Stimulated activated CD4-positive, alpha-beta T cell treated with anti-CD3 and anti-CD28 coated beads, Interleukin-4, amount 100 ng/mL, for 48 hours (primary cell): Measurements from ENCODE around the gene SAFB2.

Source experiments
- DNase-seq, 2 donors: peaks; one replicate each; pipeline ENCODE4 v3.0.0-alpha.2; 2020; ENCODE audit warnings: low read depth in 2 of 2

SAFB2 gene

GRCh38 chr19:5607318-5608275 is 15.0 kb downstream of the SAFB2 start:
- DNase-seq = no peak

GRCh38 chr19:5605362-5605761 is 17.2 kb downstream of the SAFB2 start:
- no peak for DNase-seq

- DNase-seq = no peak
These were observed 18.9 kb downstream of the SAFB2 start for GRCh38 chr19:5603626-5604025.

- no peak for DNase-seq
These were observed 21.8 kb downstream of the SAFB2 start for GRCh38 chr19:5600797-5601196.

GRCh38 chr19:5595745-5596144 is 26.8 kb downstream of the SAFB2 start:
- DNase-seq = no peak

- no peak for DNase-seq
These were observed 27.4 kb downstream of the SAFB2 start for GRCh38 chr19:5595129-5595528.

GRCh38 chr19:5594521-5594950 is 28.0 kb downstream of the SAFB2 start:
- no peak for DNase-seq

- DNase-seq = no peak
These were observed 29.0 kb downstream of the SAFB2 start for GRCh38 chr19:5593343-5594255.

GRCh38 chr19:5592531-5593342 is 29.8 kb downstream of the SAFB2 start:
- no peak for DNase-seq

GRCh38 chr19:5591476-5591875 is 31.1 kb downstream of the SAFB2 start:
- no peak for DNase-seq

- DNase-seq = no peak
These were observed 31.8 kb downstream of the SAFB2 start for GRCh38 chr19:5590865-5591154.

- DNase-seq = no peak
These were observed 32.3 kb downstream of the SAFB2 start for GRCh38 chr19:5590151-5590864.

- DNase-seq = no peak
These were observed 33.5 kb downstream of the SAFB2 start for GRCh38 chr19:5588906-5589676.

- no peak for DNase-seq
These were observed 34.1 kb downstream of the SAFB2 start for GRCh38 chr19:5588441-5588840.

GRCh38 chr19:5587661-5588060 is 34.9 kb downstream of the SAFB2 start:
- no peak for DNase-seq

- no peak for DNase-seq
These were observed 35.5 kb downstream of the SAFB2 start for GRCh38 chr19:5587071-5587455.

- no peak for DNase-seq
These were observed 36.1 kb downstream of the SAFB2 start for GRCh38 chr19:5586300-5587070.

- DNase-seq = peak; percentile 13 to 23
These were observed 36.9 kb downstream of the SAFB2 start for GRCh38 chr19:5585461-5586299.

GRCh38 chr19:5580161-5580571 is 42.4 kb downstream of the SAFB2 start:
- no peak for DNase-seq
